ENCODE measurements around the gene TMTC4. TPM values are rescaled to one million over a fixed set of nuclear protein-coding genes. Genes with fewer than 3 reads are reported as not detected.
A peak's percentile ranks its signal among the peaks of the same experiment; 100 is the strongest.

Gene TMTC4, protein sequence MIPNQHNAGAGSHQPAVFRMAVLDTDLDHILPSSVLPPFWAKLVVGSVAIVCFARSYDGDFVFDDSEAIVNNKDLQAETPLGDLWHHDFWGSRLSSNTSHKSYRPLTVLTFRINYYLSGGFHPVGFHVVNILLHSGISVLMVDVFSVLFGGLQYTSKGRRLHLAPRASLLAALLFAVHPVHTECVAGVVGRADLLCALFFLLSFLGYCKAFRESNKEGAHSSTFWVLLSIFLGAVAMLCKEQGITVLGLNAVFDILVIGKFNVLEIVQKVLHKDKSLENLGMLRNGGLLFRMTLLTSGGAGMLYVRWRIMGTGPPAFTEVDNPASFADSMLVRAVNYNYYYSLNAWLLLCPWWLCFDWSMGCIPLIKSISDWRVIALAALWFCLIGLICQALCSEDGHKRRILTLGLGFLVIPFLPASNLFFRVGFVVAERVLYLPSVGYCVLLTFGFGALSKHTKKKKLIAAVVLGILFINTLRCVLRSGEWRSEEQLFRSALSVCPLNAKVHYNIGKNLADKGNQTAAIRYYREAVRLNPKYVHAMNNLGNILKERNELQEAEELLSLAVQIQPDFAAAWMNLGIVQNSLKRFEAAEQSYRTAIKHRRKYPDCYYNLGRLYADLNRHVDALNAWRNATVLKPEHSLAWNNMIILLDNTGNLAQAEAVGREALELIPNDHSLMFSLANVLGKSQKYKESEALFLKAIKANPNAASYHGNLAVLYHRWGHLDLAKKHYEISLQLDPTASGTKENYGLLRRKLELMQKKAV
- total RNA-seq, result 10 to 100 TPM in 1 of 4 donors, 1 to 10 TPM in 3; 7.5 to 14.1 (median 8.4) TPM

DNA sequence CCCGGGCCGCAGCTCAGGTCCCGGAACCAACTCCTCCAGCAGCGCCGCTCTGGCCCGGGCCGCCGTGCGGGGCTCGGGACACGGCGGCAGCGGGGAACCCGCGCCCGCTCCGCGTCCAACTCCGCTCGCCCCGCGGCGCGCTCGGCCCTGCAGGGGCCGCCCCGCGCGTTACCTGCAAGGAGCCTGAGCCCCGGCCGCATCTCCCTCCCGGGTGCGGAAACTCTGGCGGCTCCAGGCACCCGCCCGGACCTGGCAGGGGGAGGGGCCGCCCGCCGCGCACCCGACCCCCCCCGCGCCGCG, at the start of gene TMTC4:
Gene TMTC4 (minus strand): TSS at position 224 of the 300 bp plus-strand sequence. CDS start 4,433 bp downstream, outside the sequence.
- peaks cover 0 to 9% (median 8%) of the 10 kb centered on the region in 3 donors for H3K36me3 ChIP-seq
- TF ChIP-seq POLR2A (IDR thresholded peaks at IDR 0.05), result peak in 1 of 4 donors; percentile 11
- TF ChIP-seq, protein P1, sequence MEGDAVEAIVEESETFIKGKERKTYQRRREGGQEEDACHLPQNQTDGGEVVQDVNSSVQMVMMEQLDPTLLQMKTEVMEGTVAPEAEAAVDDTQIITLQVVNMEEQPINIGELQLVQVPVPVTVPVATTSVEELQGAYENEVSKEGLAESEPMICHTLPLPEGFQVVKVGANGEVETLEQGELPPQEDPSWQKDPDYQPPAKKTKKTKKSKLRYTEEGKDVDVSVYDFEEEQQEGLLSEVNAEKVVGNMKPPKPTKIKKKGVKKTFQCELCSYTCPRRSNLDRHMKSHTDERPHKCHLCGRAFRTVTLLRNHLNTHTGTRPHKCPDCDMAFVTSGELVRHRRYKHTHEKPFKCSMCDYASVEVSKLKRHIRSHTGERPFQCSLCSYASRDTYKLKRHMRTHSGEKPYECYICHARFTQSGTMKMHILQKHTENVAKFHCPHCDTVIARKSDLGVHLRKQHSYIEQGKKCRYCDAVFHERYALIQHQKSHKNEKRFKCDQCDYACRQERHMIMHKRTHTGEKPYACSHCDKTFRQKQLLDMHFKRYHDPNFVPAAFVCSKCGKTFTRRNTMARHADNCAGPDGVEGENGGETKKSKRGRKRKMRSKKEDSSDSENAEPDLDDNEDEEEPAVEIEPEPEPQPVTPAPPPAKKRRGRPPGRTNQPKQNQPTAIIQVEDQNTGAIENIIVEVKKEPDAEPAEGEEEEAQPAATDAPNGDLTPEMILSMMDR (IDR thresholded peaks at IDR 0.05), result no peak
- peaks cover 4 to 32% (median 11%) of the 10 kb centered on the region in 3 donors for H3K4me1 ChIP-seq
- no peak for DNase-seq
- no peaks in the 10 kb centered on the region for H3K27me3 ChIP-seq
- intact Hi-C loops (cut with DNase I), result no loop called here
- WGBS, 2 donors, result no CpG with 5 or more reads among the region's 45 CpGs
- no peaks in the 10 kb centered on the region for H3K9me3 ChIP-seq
- peak within 1 kb of the TSS; percentile 89 to 97 (median 94) for H3K27ac ChIP-seq
- H3K4me3 ChIP-seq, result peak within 1 kb of the TSS; percentile 80 to 100 (median 88)

- H3K27ac ChIP-seq, result no peak overlapping the region
- H3K36me3 ChIP-seq, result no peaks in the 10 kb centered on the region
- intact Hi-C loops (cut with DNase I), result loop anchor here (10.0 kb wide), 1 partner anchor 382 kb away; no protein-coding TSS in a partner anchor
- H3K4me1 ChIP-seq, result peaks cover 0 to 28% (median 0%) of the 10 kb centered on the region in 3 donors
- no peaks in the 10 kb centered on the region for H3K9me3 ChIP-seq
- no peaks in the 10 kb centered on the region for H3K27me3 ChIP-seq
- 58 to 71% methylated on average over 3 to 7 of the region's 7 CpGs for WGBS, 2 donors
- DNase-seq, result no peak
- TF ChIP-seq POLR2A (IDR thresholded peaks at IDR 0.05), result no peak
- TF ChIP-seq, protein P1 (IDR thresholded peaks at IDR 0.05), result no peak
- no peak overlapping the region for H3K4me3 ChIP-seq
These were observed 47.9 kb upstream of the TMTC4 start for GRCh38 chr13:100722517-100722916.

GRCh38 chr13:100721885-100722512, 47.4 kb upstream of the TMTC4 start:
- TF ChIP-seq, protein P1 (IDR thresholded peaks at IDR 0.05), result peak; percentile 19 to 70 (median 57)
- TF ChIP-seq POLR2A (IDR thresholded peaks at IDR 0.05), result no peak
- WGBS, 2 donors, result 10 to 13% methylated on average over 6 of the region's 6 CpGs
- intact Hi-C loops (cut with DNase I), result loop anchor here (10.0 kb wide), 1 partner anchor 383 kb away; no protein-coding TSS in a partner anchor
- no peak for DNase-seq
- Histone ChIP-seq H3K4me1 (peaks cover 0 to 25% (median 0%) of the 10 kb centered on the region in 3 donors), H3K9me3 (no peaks in the 10 kb centered on the region), H3K4me3 (no peak overlapping the region), H3K36me3 (no peaks in the 10 kb centered on the region), H3K27ac (no peak overlapping the region), H3K27me3 (no peaks in the 10 kb centered on the region)

- H3K4me3 ChIP-seq, result no peak overlapping the region
- no peaks in the 10 kb centered on the region for H3K9me3 ChIP-seq
- H3K27me3 ChIP-seq, result no peaks in the 10 kb centered on the region
- no peak overlapping the region for H3K27ac ChIP-seq
- TF ChIP-seq, protein P1 (IDR thresholded peaks at IDR 0.05), result no peak
- TF ChIP-seq POLR2A (IDR thresholded peaks at IDR 0.05), result no peak
- H3K4me1 ChIP-seq, result no peaks in the 10 kb centered on the region
- DNase-seq, result no peak
- H3K36me3 ChIP-seq, result no peaks in the 10 kb centered on the region
- 88 to 90% methylated on average over 4 to 5 of the region's 7 CpGs for WGBS, 2 donors
- intact Hi-C loops (cut with DNase I), result no loop called here
These were observed 41.0 kb upstream of the TMTC4 start for GRCh38 chr13:100715604-100716003.
